SK-N-SH treated with all-trans-retinoic acid at 6 μM for 48 hours (cell line): ENCODE results near the gene STMN1.

ENCODE experiments used
- ATAC-seq: fragments of 200-7000 bp; cut with Tn5 transposase; 3 replicates; pipeline ENCODE4 v1.9.1; 2020; ENCODE audit warnings: mild to moderate bottlenecking, moderate library complexity
- ARNTL ChIP-seq: fragments of 450-650 bp; formaldehyde crosslinking; IDR thresholded peaks from 2 replicates; pipeline ENCODE4 v1.5.0; 2020; ENCODE audit warnings: low read depth, mild to moderate bottlenecking, moderate library complexity, borderline replicate concordance
- CSDC2 ChIP-seq: fragments of 250-450 bp; sonication (Bioruptor Pico); IDR thresholded peaks from 2 replicates; pipeline ENCODE4 v1.5.0; 2020; ENCODE audit warnings: mild to moderate bottlenecking, moderate library complexity
- ESRRG ChIP-seq: fragments of 250-450 bp; sonication (Bioruptor Pico); IDR thresholded peaks from 2 replicates; pipeline ENCODE4 v1.6.1; 2021; ENCODE audit warnings: mild to moderate bottlenecking
- GLIS3 ChIP-seq: fragments of 250-450 bp; sonication (Bioruptor Pico); IDR thresholded peaks from 2 replicates; pipeline ENCODE4 v1.5.0; 2020; ENCODE audit warnings: mild to moderate bottlenecking, moderate library complexity
- OSR1 ChIP-seq: fragments of 250-450 bp; sonication (Bioruptor Pico); IDR thresholded peaks from 2 replicates; pipeline ENCODE4 v1.8.0; 2022; ENCODE audit warnings: moderate library complexity, mild to moderate bottlenecking, inconsistent platforms
- PPARA ChIP-seq: fragments of 250-450 bp; sonication (Bioruptor Pico); IDR thresholded peaks from 2 replicates; pipeline ENCODE4 v1.5.0; 2020; ENCODE audit warnings: mild to moderate bottlenecking, borderline replicate concordance
- RARB ChIP-seq: fragments of 250-450 bp; sonication (Bioruptor Pico); IDR thresholded peaks from 2 replicates; pipeline ENCODE4 v1.8.0; 2021; ENCODE audit warnings: mild to moderate bottlenecking, moderate library complexity
- SNAI2 ChIP-seq: fragments of 250-450 bp; sonication (Bioruptor Pico); IDR thresholded peaks from 2 replicates; pipeline ENCODE4 v1.5.0; 2020; ENCODE audit warnings: mild to moderate bottlenecking, moderate library complexity
- TOX ChIP-seq: fragments of 250-450 bp; sonication (Bioruptor Pico); IDR thresholded peaks from 2 replicates; pipeline ENCODE4 v1.8.0; 2021; ENCODE audit warnings: mild to moderate bottlenecking, moderate library complexity, borderline replicate concordance
- ZC3H10 ChIP-seq: fragments of 250-450 bp; sonication (Bioruptor Pico); IDR thresholded peaks from 2 replicates; pipeline ENCODE4 v1.5.1; 2021; ENCODE audit warnings: mild to moderate bottlenecking, moderate library complexity
- ZFP3 ChIP-seq: fragments of 250-450 bp; sonication (Bioruptor Pico); IDR thresholded peaks from 2 replicates; pipeline ENCODE4 v1.5.0; 2020; ENCODE audit warnings: mild to moderate bottlenecking, moderate library complexity
- ZFP30 ChIP-seq: fragments of 450-650 bp; formaldehyde crosslinking; IDR thresholded peaks from 2 replicates; pipeline ENCODE4 v1.5.0; 2022; ENCODE audit warnings: mild to moderate bottlenecking, moderate library complexity
- ZNF70 ChIP-seq: fragments of 450-650 bp; formaldehyde crosslinking; IDR thresholded peaks from 2 replicates; pipeline ENCODE4 v1.5.0; 2020; ENCODE audit warnings: mild to moderate bottlenecking, moderate library complexity
- ZNF8 ChIP-seq: fragments of 450-650 bp; formaldehyde crosslinking; IDR thresholded peaks from 2 replicates; pipeline ENCODE4 v1.5.0; 2020; ENCODE audit warnings: mild to moderate bottlenecking, moderate library complexity
- TF ChIP-seq, protein P1 (sequence below): fragments of 250-450 bp; sonication (Bioruptor Pico); IDR thresholded peaks from 2 replicates; pipeline ENCODE4 v1.8.0; 2021; ENCODE audit warnings: low read depth, mild to moderate bottlenecking, moderate library complexity, borderline replicate concordance
- TF ChIP-seq, protein P2 (sequence below): fragments of 250-450 bp; sonication (Bioruptor Pico); IDR thresholded peaks from 2 replicates; pipeline ENCODE4 v1.5.1; 2021; ENCODE audit warnings: mild to moderate bottlenecking, moderate library complexity
- TF ChIP-seq, protein P3 (sequence below): fragments of 250-450 bp; sonication (Bioruptor Pico); IDR thresholded peaks from 2 replicates; pipeline ENCODE4 v1.5.1; 2020; ENCODE audit warnings: low read depth, mild to moderate bottlenecking, moderate library complexity
- TF ChIP-seq, protein P4 (sequence below): fragments of 250-450 bp; sonication (Bioruptor Pico); IDR thresholded peaks from 2 replicates; pipeline ENCODE4 v1.8.0; 2020; ENCODE audit warnings: mild to moderate bottlenecking, moderate library complexity, borderline replicate concordance
- TF ChIP-seq, protein P5 (sequence below): fragments of 250-450 bp; sonication (Bioruptor Pico); IDR thresholded peaks from 2 replicates; pipeline ENCODE4 v1.5.0; 2020; ENCODE audit warnings: mild to moderate bottlenecking, moderate library complexity

The STMN1 gene

DNA sequence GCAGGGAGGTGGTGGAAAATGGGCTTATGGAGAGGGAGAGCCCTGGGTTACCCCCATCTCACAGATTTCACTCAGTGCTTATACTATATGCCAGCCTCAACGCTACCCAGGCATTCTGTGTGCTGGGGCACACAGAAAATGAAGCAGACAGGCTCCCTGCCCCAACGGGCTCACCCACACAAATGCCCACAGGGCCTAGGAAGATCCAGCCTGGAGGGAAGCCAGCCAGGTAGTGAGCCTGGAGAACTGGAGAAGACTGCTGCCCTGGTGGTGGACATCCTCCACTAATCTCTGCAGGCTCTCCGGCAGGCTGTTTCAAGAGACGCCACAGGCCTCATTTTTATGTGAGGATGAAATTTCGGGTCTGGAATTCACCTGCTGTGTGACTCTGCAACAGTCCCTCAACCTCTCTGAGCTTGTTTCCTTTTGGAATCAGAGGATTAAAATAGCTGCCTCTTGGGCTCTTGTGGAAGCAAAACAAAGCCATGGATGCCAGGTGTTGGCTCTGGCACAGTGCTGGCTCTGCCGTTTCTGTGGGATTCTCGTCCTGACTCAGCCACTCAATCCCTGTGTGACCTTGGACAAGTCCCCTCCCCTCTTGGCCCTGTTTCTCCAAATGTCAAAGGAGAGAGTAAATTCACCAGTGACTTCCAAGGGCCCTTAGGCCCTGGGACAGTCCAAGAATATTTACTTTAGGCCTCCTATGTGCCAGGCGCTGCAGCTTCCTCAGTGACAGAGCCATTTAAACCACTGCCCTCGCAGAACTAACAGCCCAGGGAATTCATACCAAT is 34.3 kb downstream of the STMN1 start:
- no peak for ATAC-seq
- TF ChIP-seq PPARA (CRISPR knock-in tag): no peak
- TF ChIP-seq, protein P1, sequence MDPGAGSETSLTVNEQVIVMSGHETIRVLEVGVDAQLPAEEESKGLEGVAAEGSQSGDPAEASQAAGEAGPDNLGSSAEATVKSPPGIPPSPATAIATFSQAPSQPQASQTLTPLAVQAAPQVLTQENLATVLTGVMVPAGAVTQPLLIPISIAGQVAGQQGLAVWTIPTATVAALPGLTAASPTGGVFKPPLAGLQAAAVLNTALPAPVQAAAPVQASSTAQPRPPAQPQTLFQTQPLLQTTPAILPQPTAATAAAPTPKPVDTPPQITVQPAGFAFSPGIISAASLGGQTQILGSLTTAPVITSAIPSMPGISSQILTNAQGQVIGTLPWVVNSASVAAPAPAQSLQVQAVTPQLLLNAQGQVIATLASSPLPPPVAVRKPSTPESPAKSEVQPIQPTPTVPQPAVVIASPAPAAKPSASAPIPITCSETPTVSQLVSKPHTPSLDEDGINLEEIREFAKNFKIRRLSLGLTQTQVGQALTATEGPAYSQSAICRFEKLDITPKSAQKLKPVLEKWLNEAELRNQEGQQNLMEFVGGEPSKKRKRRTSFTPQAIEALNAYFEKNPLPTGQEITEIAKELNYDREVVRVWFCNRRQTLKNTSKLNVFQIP (CRISPR knock-in tag): no peak
- TF ChIP-seq ZNF70 (CRISPR knock-in tag): no peak
- TF ChIP-seq GLIS3: no peak
- TF ChIP-seq, protein P2, sequence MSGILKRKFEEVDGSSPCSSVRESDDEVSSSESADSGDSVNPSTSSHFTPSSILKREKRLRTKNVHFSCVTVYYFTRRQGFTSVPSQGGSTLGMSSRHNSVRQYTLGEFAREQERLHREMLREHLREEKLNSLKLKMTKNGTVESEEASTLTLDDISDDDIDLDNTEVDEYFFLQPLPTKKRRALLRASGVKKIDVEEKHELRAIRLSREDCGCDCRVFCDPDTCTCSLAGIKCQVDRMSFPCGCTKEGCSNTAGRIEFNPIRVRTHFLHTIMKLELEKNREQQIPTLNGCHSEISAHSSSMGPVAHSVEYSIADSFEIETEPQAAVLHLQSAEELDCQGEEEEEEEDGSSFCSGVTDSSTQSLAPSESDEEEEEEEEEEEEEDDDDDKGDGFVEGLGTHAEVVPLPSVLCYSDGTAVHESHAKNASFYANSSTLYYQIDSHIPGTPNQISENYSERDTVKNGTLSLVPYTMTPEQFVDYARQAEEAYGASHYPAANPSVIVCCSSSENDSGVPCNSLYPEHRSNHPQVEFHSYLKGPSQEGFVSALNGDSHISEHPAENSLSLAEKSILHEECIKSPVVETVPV: no peak
- no peak for TF ChIP-seq ZC3H10 (CRISPR knock-in tag)
- TF ChIP-seq OSR1 (CRISPR knock-in tag): no peak
- no peak for TF ChIP-seq ZFP30
- TF ChIP-seq TOX (CRISPR knock-in tag): no peak
- no peak for TF ChIP-seq ZNF8 (CRISPR knock-in tag)
- TF ChIP-seq SNAI2 (CRISPR knock-in tag): no peak
- TF ChIP-seq, protein P3, sequence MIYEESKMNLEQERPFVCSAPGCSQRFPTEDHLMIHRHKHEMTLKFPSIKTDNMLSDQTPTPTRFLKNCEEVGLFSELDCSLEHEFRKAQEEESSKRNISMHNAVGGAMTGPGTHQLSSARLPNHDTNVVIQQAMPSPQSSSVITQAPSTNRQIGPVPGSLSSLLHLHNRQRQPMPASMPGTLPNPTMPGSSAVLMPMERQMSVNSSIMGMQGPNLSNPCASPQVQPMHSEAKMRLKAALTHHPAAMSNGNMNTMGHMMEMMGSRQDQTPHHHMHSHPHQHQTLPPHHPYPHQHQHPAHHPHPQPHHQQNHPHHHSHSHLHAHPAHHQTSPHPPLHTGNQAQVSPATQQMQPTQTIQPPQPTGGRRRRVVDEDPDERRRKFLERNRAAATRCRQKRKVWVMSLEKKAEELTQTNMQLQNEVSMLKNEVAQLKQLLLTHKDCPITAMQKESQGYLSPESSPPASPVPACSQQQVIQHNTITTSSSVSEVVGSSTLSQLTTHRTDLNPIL (CRISPR knock-in tag): no peak
- no peak for TF ChIP-seq RARB (CRISPR knock-in tag)
- no peak for TF ChIP-seq ZFP3 (CRISPR knock-in tag)
- TF ChIP-seq ARNTL: no peak

DNA sequence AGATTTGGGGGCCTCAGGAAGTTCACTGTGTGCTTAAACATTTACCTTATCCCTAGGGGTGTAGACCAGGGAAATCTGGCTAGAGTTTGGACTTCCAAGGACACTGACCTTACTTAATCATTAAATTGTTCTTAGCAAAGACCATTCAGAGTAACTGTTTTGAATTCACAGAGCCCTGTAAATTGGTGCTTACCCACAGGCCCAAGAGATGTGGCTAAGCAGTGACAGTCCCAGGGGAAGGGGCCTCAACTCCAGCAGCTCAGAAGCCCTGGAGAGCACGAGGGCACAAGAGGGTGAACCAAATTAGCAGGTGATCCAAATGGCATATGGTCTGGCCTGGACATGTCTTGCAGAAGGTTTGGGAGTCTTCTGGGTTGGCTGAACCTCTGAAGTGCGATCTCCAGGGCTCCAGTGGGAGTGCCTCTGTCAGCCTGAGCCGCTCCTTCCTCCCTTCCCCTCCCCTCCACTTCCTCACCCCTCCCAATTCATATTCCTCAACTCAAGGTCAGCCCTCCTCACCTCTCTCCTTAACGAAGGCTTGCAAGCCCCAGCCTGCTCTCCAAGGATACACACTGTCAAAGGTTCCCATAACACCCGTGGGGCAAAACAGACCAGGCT is 35.0 kb downstream of the STMN1 start:
- ATAC-seq: no peak
- TF ChIP-seq ZNF8 (CRISPR knock-in tag) (no peak), RARB (CRISPR knock-in tag) (no peak), ZNF70 (CRISPR knock-in tag) (no peak), CSDC2 (CRISPR knock-in tag) (no peak), ESRRG (CRISPR knock-in tag) (no peak)
- TF ChIP-seq, protein P4, sequence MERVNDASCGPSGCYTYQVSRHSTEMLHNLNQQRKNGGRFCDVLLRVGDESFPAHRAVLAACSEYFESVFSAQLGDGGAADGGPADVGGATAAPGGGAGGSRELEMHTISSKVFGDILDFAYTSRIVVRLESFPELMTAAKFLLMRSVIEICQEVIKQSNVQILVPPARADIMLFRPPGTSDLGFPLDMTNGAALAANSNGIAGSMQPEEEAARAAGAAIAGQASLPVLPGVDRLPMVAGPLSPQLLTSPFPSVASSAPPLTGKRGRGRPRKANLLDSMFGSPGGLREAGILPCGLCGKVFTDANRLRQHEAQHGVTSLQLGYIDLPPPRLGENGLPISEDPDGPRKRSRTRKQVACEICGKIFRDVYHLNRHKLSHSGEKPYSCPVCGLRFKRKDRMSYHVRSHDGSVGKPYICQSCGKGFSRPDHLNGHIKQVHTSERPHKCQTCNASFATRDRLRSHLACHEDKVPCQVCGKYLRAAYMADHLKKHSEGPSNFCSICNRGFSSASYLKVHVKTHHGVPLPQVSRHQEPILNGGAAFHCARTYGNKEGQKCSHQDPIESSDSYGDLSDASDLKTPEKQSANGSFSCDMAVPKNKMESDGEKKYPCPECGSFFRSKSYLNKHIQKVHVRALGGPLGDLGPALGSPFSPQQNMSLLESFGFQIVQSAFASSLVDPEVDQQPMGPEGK (CRISPR knock-in tag): no peak
- TF ChIP-seq, protein P5, sequence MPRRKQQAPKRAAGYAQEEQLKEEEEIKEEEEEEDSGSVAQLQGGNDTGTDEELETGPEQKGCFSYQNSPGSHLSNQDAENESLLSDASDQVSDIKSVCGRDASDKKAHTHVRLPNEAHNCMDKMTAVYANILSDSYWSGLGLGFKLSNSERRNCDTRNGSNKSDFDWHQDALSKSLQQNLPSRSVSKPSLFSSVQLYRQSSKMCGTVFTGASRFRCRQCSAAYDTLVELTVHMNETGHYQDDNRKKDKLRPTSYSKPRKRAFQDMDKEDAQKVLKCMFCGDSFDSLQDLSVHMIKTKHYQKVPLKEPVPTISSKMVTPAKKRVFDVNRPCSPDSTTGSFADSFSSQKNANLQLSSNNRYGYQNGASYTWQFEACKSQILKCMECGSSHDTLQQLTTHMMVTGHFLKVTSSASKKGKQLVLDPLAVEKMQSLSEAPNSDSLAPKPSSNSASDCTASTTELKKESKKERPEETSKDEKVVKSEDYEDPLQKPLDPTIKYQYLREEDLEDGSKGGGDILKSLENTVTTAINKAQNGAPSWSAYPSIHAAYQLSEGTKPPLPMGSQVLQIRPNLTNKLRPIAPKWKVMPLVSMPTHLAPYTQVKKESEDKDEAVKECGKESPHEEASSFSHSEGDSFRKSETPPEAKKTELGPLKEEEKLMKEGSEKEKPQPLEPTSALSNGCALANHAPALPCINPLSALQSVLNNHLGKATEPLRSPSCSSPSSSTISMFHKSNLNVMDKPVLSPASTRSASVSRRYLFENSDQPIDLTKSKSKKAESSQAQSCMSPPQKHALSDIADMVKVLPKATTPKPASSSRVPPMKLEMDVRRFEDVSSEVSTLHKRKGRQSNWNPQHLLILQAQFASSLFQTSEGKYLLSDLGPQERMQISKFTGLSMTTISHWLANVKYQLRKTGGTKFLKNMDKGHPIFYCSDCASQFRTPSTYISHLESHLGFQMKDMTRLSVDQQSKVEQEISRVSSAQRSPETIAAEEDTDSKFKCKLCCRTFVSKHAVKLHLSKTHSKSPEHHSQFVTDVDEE (CRISPR knock-in tag): no peak
- TF ChIP-seq, protein P2: no peak
